ENCODE measurements around the gene PLEKHA7. TPM values are rescaled to one million over a fixed set of nuclear protein-coding genes. Genes with fewer than 3 reads are reported as not detected.

Gene PLEKHA7
- total and polyA plus RNA-seq, 2 donors = 2.0 to 7.3 TPM

DNA sequence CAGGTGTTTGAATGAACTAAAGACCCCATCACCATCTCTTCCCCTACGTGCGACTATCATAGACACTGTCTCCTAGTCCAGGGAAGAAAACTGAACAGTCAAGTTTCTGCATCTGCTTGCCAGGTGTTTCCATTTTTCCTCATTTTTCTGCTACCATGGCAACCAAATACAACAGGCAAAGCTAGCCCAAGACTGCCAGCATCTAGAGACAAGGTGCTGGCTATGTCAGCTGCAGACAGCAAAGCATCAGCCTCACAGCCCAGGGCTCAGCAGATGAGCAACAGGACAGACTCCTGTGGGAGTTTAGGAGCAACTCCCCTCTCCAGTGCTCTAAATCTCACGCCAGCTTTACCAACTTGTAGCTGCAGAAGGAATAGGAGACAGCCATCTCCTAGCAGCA is 151.5 kb downstream of the PLEKHA7 start:
- 95% methylated on average over 3 of the region's 3 CpGs for WGBS
- H3K4me1 ChIP-seq (ENCODE audit: control insufficient read depth in 2 of 2, insufficient read depth in 2 of 2, low read length in 2 of 2) = no peaks in the 10 kb centered on the region
- no peak for DNase-seq (ENCODE audit: low read depth in 6 of 9, low spot score in 9 of 9)
- H3K27me3 ChIP-seq (ENCODE audit: control insufficient read depth in 2 of 2, insufficient read depth in 1 of 2, low read length in 1 of 2) = no peaks in the 10 kb centered on the region
- no peaks in the 10 kb centered on the region for H3K9me3 ChIP-seq (ENCODE audit: control insufficient read depth in 2 of 2, insufficient read depth in 1 of 2, low read length in 1 of 2)
- H3K27ac ChIP-seq (ENCODE audit: low read depth in 1 of 2, low read length in 1 of 2) = no peak overlapping the region
- no peaks in the 10 kb centered on the region for H3K36me3 ChIP-seq (ENCODE audit: control insufficient read depth in 2 of 2, insufficient read depth in 2 of 2, low read length in 1 of 2)
- no peak overlapping the region for H3K4me3 ChIP-seq (ENCODE audit: low read length in 2 of 2)

DNA sequence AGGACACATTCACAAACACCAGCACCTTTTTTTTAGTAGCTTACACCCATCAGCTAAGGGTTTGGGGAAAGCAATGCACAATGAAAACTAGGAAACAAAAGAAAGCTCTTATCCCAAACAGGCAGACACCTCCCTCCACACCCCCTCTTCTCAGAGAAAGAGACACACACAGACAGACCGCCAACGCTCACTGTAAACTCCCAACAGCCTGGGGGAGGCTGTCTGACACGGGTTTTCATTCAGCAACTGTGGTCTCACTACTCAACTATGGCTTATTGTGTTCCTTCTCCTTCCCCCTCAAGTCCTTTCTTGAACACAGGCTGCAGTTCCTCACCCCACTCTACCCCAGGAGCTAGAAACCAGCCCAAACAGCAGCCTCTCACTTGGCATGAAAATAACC is 152.4 kb downstream of the PLEKHA7 start:
- Histone ChIP-seq H3K4me1 (ENCODE audit: control insufficient read depth in 2 of 2, insufficient read depth in 2 of 2, low read length in 2 of 2) (no peaks in the 10 kb centered on the region), H3K9me3 (ENCODE audit: control insufficient read depth in 2 of 2, insufficient read depth in 1 of 2, low read length in 1 of 2) (no peaks in the 10 kb centered on the region), H3K27ac (ENCODE audit: low read depth in 1 of 2, low read length in 1 of 2) (no peak overlapping the region), H3K36me3 (ENCODE audit: control insufficient read depth in 2 of 2, insufficient read depth in 2 of 2, low read length in 1 of 2) (no peaks in the 10 kb centered on the region), H3K27me3 (ENCODE audit: control insufficient read depth in 2 of 2, insufficient read depth in 1 of 2, low read length in 1 of 2) (no peaks in the 10 kb centered on the region), H3K4me3 (ENCODE audit: low read length in 2 of 2) (no peak overlapping the region)
- WGBS = 87% methylated on average over 3 of the region's 3 CpGs
- no peak for DNase-seq (ENCODE audit: low read depth in 6 of 9, low spot score in 9 of 9)

DNA sequence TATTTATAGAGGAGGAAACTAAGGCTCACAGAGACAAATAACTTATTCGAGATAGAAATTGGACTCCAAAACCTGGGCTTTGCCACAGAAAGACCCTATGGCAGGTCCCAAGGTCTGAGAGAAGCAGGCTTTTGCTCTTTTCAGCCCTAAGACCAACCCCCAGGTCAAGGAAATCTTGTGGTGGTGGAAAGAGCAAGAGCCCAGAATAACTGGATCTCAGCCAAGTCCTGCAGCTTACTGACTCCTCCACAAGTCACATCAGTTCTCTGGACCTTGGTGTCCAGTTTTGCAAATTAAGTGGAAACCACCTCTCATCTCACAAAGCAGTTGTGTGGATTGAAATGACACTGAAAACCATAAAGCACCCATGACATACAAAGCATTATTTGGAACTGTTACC is 153.6 kb downstream of the PLEKHA7 start:
- Histone ChIP-seq H3K4me3 (ENCODE audit: low read length in 2 of 2) (no peak overlapping the region), H3K27me3 (ENCODE audit: control insufficient read depth in 2 of 2, insufficient read depth in 1 of 2, low read length in 1 of 2) (no peaks in the 10 kb centered on the region), H3K36me3 (ENCODE audit: control insufficient read depth in 2 of 2, insufficient read depth in 2 of 2, low read length in 1 of 2) (no peaks in the 10 kb centered on the region), H3K27ac (ENCODE audit: low read depth in 1 of 2, low read length in 1 of 2) (no peak overlapping the region), H3K9me3 (ENCODE audit: control insufficient read depth in 2 of 2, insufficient read depth in 1 of 2, low read length in 1 of 2) (no peaks in the 10 kb centered on the region), H3K4me1 (ENCODE audit: control insufficient read depth in 2 of 2, insufficient read depth in 2 of 2, low read length in 2 of 2) (no peaks in the 10 kb centered on the region)
- WGBS = 81% methylated on average over 1 of the region's 1 CpG
- no peak for DNase-seq (ENCODE audit: low read depth in 6 of 9, low spot score in 9 of 9)

DNA sequence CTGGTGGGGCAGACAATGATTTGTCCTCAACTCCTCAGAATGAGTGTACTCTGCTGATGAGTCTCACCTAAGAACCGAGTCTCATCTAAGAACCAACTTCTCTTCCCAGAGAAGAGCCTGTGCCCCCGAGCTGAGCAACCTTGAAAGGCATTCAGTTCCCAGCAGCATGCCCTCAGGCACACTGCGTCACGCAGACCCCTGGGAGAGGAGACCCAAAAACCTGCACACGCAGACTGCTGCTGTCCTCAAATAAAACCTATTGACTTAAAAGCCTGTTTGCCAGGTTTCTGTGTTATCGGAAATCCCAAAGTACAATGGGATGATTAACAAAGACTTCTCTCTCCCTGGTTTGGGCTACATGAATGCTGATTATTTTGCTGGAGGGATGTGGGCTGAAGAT is 154.6 kb downstream of the PLEKHA7 start:
- H3K27me3 ChIP-seq (ENCODE audit: control insufficient read depth in 2 of 2, insufficient read depth in 1 of 2, low read length in 1 of 2) = no peaks in the 10 kb centered on the region
- WGBS = 96% methylated on average over 6 of the region's 6 CpGs

DNA sequence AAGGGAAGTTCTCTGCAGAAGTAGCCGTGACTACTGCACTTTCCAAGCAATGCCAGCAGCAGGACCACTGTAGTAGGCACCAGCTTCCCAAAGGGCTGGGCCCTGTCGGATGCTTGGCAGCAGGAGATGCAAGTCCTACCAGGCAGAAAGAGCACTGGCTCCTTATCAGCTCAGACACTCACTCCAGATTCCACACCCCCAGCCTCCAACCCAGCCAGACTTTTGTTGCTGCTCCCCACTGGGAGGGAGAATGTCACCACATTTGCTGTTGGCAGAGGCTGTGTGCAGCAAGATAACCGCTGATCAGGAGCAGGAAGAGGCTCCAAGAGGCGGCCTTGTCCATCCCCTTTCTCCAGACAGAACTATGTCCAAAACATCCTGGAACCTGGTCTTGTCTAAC is 157.0 kb downstream of the PLEKHA7 start:
- no peak for DNase-seq (ENCODE audit: low read depth in 6 of 9, low spot score in 9 of 9)
- 95% methylated on average over 4 of the region's 4 CpGs for WGBS
- no peak overlapping the region for H3K27ac ChIP-seq (ENCODE audit: low read depth in 1 of 2, low read length in 1 of 2)
- H3K4me3 ChIP-seq (ENCODE audit: low read length in 2 of 2) = no peak overlapping the region
- no peaks in the 10 kb centered on the region for H3K9me3 ChIP-seq (ENCODE audit: control insufficient read depth in 2 of 2, insufficient read depth in 1 of 2, low read length in 1 of 2)
- H3K27me3 ChIP-seq (ENCODE audit: control insufficient read depth in 2 of 2, insufficient read depth in 1 of 2, low read length in 1 of 2) = no peaks in the 10 kb centered on the region
- H3K4me1 ChIP-seq (ENCODE audit: control insufficient read depth in 2 of 2, insufficient read depth in 2 of 2, low read length in 2 of 2) = no peaks in the 10 kb centered on the region
- no peaks in the 10 kb centered on the region for H3K36me3 ChIP-seq (ENCODE audit: control insufficient read depth in 2 of 2, insufficient read depth in 2 of 2, low read length in 1 of 2)

More for the DNA sequence above, 154.6 kb downstream of the PLEKHA7 start:
- Histone ChIP-seq H3K9me3 (ENCODE audit: control insufficient read depth in 2 of 2, insufficient read depth in 1 of 2, low read length in 1 of 2) (no peaks in the 10 kb centered on the region), H3K36me3 (ENCODE audit: control insufficient read depth in 2 of 2, insufficient read depth in 2 of 2, low read length in 1 of 2) (no peaks in the 10 kb centered on the region), H3K4me3 (ENCODE audit: low read length in 2 of 2) (no peak overlapping the region), H3K4me1 (ENCODE audit: control insufficient read depth in 2 of 2, insufficient read depth in 2 of 2, low read length in 2 of 2) (no peaks in the 10 kb centered on the region), H3K27ac (ENCODE audit: low read depth in 1 of 2, low read length in 1 of 2) (no peak overlapping the region)
- no peak for DNase-seq (ENCODE audit: low read depth in 6 of 9, low spot score in 9 of 9)

DNA sequence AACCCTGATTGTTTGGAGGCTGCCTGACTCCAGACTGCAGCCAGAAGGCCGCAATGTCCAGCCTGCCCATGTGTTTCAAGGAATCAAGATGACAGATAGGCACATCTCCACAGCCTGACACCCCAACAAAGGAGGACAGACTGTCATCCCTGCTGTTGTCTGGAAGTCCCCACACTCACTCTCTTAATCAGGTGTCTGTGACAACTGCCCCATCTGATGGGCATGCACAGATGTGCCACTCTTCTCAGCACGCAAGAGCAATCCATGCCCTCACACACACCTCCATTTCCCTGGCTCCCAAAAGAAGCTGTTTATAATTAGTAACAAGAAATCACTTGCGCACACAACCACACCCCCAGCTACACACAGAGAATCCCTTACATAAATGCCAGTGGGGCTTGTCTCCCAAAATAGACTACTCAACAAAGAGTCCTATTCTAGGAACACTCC is 158.2 kb downstream of the PLEKHA7 start:
- H3K36me3 ChIP-seq (ENCODE audit: control insufficient read depth in 2 of 2, insufficient read depth in 2 of 2, low read length in 1 of 2) = no peaks in the 10 kb centered on the region
- no peak overlapping the region for H3K4me3 ChIP-seq (ENCODE audit: low read length in 2 of 2)
- no peak overlapping the region for H3K27ac ChIP-seq (ENCODE audit: low read depth in 1 of 2, low read length in 1 of 2)
- H3K9me3 ChIP-seq (ENCODE audit: control insufficient read depth in 2 of 2, insufficient read depth in 1 of 2, low read length in 1 of 2) = no peaks in the 10 kb centered on the region
- H3K27me3 ChIP-seq (ENCODE audit: control insufficient read depth in 2 of 2, insufficient read depth in 1 of 2, low read length in 1 of 2) = no peaks in the 10 kb centered on the region
- WGBS = 97% methylated on average over 3 of the region's 3 CpGs
- no peak for DNase-seq (ENCODE audit: low read depth in 6 of 9, low spot score in 9 of 9)
- no peaks in the 10 kb centered on the region for H3K4me1 ChIP-seq (ENCODE audit: control insufficient read depth in 2 of 2, insufficient read depth in 2 of 2, low read length in 2 of 2)

DNA sequence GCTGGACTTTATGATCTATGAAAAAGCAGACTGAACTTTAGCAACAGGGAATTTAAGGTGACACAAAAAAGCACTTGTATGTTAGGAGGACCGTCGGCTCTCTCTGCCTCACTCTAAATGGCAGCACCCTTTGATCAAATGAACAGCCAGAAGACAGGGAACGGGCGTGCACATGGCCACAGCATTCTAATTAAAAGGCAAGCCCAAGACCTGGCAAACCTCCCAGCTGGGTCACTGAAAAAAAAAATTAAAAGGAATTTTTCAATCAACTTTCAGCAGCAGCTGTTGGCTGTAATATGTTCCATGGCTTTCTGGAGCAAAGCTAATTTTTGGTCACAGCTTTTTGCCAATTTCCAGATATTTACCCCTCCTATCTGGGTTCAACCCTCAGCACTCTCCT is 159.2 kb downstream of the PLEKHA7 start:
- no peaks in the 10 kb centered on the region for H3K27me3 ChIP-seq (ENCODE audit: control insufficient read depth in 2 of 2, insufficient read depth in 1 of 2, low read length in 1 of 2)
- no peaks in the 10 kb centered on the region for H3K4me1 ChIP-seq (ENCODE audit: control insufficient read depth in 2 of 2, insufficient read depth in 2 of 2, low read length in 2 of 2)
- H3K36me3 ChIP-seq (ENCODE audit: control insufficient read depth in 2 of 2, insufficient read depth in 2 of 2, low read length in 1 of 2) = no peaks in the 10 kb centered on the region
- WGBS = 97% methylated on average over 4 of the region's 4 CpGs
- DNase-seq (ENCODE audit: low read depth in 6 of 9, low spot score in 9 of 9) = no peak
- no peaks in the 10 kb centered on the region for H3K9me3 ChIP-seq (ENCODE audit: control insufficient read depth in 2 of 2, insufficient read depth in 1 of 2, low read length in 1 of 2)
- H3K27ac ChIP-seq (ENCODE audit: low read depth in 1 of 2, low read length in 1 of 2) = no peak overlapping the region
- H3K4me3 ChIP-seq (ENCODE audit: low read length in 2 of 2) = no peak overlapping the region

DNA sequence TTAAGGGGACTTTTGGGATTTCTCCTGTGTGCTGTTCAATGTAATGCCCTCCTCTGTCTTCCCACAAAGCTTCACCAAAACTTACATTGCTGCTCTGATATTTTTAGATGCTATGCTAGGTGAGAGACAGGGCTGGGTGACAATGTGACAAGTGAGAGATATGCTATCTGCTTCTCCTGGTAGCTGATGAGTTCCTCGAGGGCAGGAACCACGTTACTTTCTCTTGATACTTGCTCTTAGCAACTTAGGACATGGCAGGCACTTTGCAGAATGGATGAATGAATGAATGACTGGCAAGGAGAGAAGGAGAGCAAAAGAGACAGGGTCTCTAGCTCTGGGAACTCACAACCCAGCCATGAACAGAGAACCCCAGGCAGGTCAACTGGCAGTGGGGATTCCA is 160.4 kb downstream of the PLEKHA7 start:
- DNase-seq (ENCODE audit: low read depth in 6 of 9, low spot score in 9 of 9) = no peak

DNA sequence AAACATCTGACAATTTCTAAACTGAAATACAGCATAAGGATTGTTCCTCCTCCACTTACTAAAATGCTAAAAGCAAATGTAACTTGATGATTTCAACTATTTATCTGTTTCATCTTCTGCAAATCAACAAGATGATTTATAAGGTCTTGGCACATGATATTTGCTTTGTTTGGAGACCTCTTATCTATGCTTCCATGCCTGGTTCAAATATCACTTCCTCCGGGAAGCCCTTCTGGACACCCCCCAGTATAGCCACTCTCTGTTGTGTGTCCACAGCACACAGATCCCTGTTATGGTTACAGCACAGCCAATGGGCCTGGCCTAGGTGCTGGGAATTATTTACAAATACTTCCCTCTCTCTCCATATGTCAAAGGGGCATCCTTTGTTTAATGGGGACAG is 160.9 kb downstream of the PLEKHA7 start:
- Histone ChIP-seq H3K4me3 (ENCODE audit: low read length in 2 of 2) (no peak overlapping the region), H3K9me3 (ENCODE audit: control insufficient read depth in 2 of 2, insufficient read depth in 1 of 2, low read length in 1 of 2) (no peaks in the 10 kb centered on the region), H3K4me1 (ENCODE audit: control insufficient read depth in 2 of 2, insufficient read depth in 2 of 2, low read length in 2 of 2) (no peaks in the 10 kb centered on the region), H3K36me3 (ENCODE audit: control insufficient read depth in 2 of 2, insufficient read depth in 2 of 2, low read length in 1 of 2) (no peaks in the 10 kb centered on the region), H3K27ac (ENCODE audit: low read depth in 1 of 2, low read length in 1 of 2) (no peak overlapping the region), H3K27me3 (ENCODE audit: control insufficient read depth in 2 of 2, insufficient read depth in 1 of 2, low read length in 1 of 2) (no peaks in the 10 kb centered on the region)
- DNase-seq (ENCODE audit: low read depth in 6 of 9, low spot score in 9 of 9) = no peak
- 97% methylated on average over 1 of the region's 1 CpG for WGBS

More for the DNA sequence above, 160.4 kb downstream of the PLEKHA7 start:
- Histone ChIP-seq H3K27ac (ENCODE audit: low read depth in 1 of 2, low read length in 1 of 2) (no peak overlapping the region), H3K4me1 (ENCODE audit: control insufficient read depth in 2 of 2, insufficient read depth in 2 of 2, low read length in 2 of 2) (no peaks in the 10 kb centered on the region), H3K36me3 (ENCODE audit: control insufficient read depth in 2 of 2, insufficient read depth in 2 of 2, low read length in 1 of 2) (no peaks in the 10 kb centered on the region), H3K27me3 (ENCODE audit: control insufficient read depth in 2 of 2, insufficient read depth in 1 of 2, low read length in 1 of 2) (no peaks in the 10 kb centered on the region), H3K9me3 (ENCODE audit: control insufficient read depth in 2 of 2, insufficient read depth in 1 of 2, low read length in 1 of 2) (no peaks in the 10 kb centered on the region), H3K4me3 (ENCODE audit: low read length in 2 of 2) (no peak overlapping the region)
- WGBS = 92% methylated on average over 2 of the region's 2 CpGs

DNA sequence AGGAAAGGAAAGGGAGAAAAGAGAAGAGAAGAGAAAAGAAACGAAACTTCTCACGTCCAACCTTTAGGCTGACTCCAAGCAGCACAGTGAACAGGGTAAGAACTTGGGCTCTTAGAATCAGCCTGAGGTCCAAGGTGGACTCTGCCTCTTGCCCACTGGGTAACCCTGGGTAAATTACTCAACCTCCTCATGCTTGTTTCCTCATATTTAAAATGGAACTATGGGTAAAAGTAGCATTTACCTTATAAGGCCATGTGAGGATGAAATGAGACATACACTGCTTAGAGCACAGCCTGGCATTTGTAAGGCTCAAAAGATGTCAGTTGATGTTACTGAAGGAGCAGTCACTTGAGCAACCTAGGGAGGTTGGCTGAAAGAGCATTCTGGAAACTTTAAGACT is 167.9 kb downstream of the PLEKHA7 start:
- no peaks in the 10 kb centered on the region for H3K9me3 ChIP-seq (ENCODE audit: control insufficient read depth in 2 of 2, insufficient read depth in 1 of 2, low read length in 1 of 2)
- 98% methylated on average over 2 of the region's 2 CpGs for WGBS
- H3K4me3 ChIP-seq (ENCODE audit: low read length in 2 of 2) = no peak overlapping the region
- H3K4me1 ChIP-seq (ENCODE audit: control insufficient read depth in 2 of 2, insufficient read depth in 2 of 2, low read length in 2 of 2) = no peaks in the 10 kb centered on the region
- no peak overlapping the region for H3K27ac ChIP-seq (ENCODE audit: low read depth in 1 of 2, low read length in 1 of 2)
- no peaks in the 10 kb centered on the region for H3K27me3 ChIP-seq (ENCODE audit: control insufficient read depth in 2 of 2, insufficient read depth in 1 of 2, low read length in 1 of 2)
- DNase-seq (ENCODE audit: low read depth in 6 of 9, low spot score in 9 of 9) = no peak
- no peaks in the 10 kb centered on the region for H3K36me3 ChIP-seq (ENCODE audit: control insufficient read depth in 2 of 2, insufficient read depth in 2 of 2, low read length in 1 of 2)

All from thymus (tissue), 11 donors.